Measurements from ENCODE around the gene ADAM12. TPM values are rescaled to one million over a fixed set of nuclear protein-coding genes. Genes with fewer than 3 reads are reported as not detected.
A peak's percentile ranks its signal among the peaks of the same experiment; 100 is the strongest.

Gene ADAM12
- total RNA-seq, 1 donor from 2014 or later: 18.4 TPM

GRCh38 chr10:126041804-126042231 lies 346.5 kb downstream of the ADAM12 start:
- Mint-ChIP-seq H3K36me3 (ENCODE audit: unreplicated experiment) (no peaks in the 10 kb centered on the region), H3K4me1 (ENCODE audit: low read depth, unreplicated experiment) (peaks cover 6% of the 10 kb centered on the region), H3K9me3 (ENCODE audit: unreplicated experiment) (peaks cover 2% of the 10 kb centered on the region), H3K4me3 (ENCODE audit: unreplicated experiment) (no peak overlapping the region), H3K27me3 (ENCODE audit: unreplicated experiment) (no peaks in the 10 kb centered on the region), H3K27ac (ENCODE audit: unreplicated experiment) (no peak overlapping the region)
- DNase-seq: peak; percentile 57
- no peak for TF ChIP-seq CTCF (IDR thresholded peaks at IDR 0.05; ENCODE audit: partially characterized antibody, unreplicated experiment)

DNA sequence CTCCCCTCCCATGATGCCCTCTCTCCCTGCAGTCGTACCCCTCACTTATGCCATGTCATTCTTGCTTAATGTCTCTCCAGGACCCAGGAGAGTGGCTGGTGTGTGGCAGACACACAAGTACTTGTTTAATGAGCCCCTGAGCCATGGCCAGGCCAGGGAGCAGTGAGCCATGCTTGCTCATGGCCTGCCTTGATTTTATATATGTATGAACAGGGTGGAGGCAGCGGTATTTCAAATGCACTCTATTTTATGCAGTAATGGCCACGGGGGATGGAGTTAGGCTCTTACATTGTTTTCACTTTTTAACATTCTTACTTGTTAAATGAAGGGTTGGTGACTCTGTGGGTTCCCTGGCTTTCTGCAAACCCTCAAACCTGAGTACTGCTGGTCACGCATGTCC lies 347.2 kb downstream of the ADAM12 start:
- Mint-ChIP-seq H3K27me3 (ENCODE audit: unreplicated experiment) (no peaks in the 10 kb centered on the region), H3K36me3 (ENCODE audit: unreplicated experiment) (no peaks in the 10 kb centered on the region), H3K9me3 (ENCODE audit: unreplicated experiment) (peaks cover 2% of the 10 kb centered on the region), H3K4me3 (ENCODE audit: unreplicated experiment) (no peak overlapping the region), H3K27ac (ENCODE audit: unreplicated experiment) (no peak overlapping the region), H3K4me1 (ENCODE audit: low read depth, unreplicated experiment) (peaks cover 6% of the 10 kb centered on the region)
- no peak for DNase-seq
- no peak for TF ChIP-seq CTCF (IDR thresholded peaks at IDR 0.05; ENCODE audit: partially characterized antibody, unreplicated experiment)

- Mint-ChIP-seq H3K27me3 (ENCODE audit: unreplicated experiment) (no peaks in the 10 kb centered on the region), H3K4me1 (ENCODE audit: low read depth, unreplicated experiment) (peaks cover 6% of the 10 kb centered on the region), H3K36me3 (ENCODE audit: unreplicated experiment) (peaks cover 12% of the 10 kb centered on the region), H3K4me3 (ENCODE audit: unreplicated experiment) (no peak overlapping the region), H3K9me3 (ENCODE audit: unreplicated experiment) (peaks cover 2% of the 10 kb centered on the region), H3K27ac (ENCODE audit: unreplicated experiment) (no peak overlapping the region)
- no peak for TF ChIP-seq CTCF (IDR thresholded peaks at IDR 0.05; ENCODE audit: partially characterized antibody, unreplicated experiment)
- no peak for DNase-seq
Measured at GRCh38 chr10:126037946-126038345, 350.3 kb downstream of the ADAM12 start.

- DNase-seq: no peak
- Mint-ChIP-seq H3K4me1 (ENCODE audit: low read depth, unreplicated experiment) (no peaks in the 10 kb centered on the region), H3K36me3 (ENCODE audit: unreplicated experiment) (peaks cover 12% of the 10 kb centered on the region), H3K4me3 (ENCODE audit: unreplicated experiment) (no peak overlapping the region), H3K9me3 (ENCODE audit: unreplicated experiment) (peaks cover 2% of the 10 kb centered on the region), H3K27ac (ENCODE audit: unreplicated experiment) (no peak overlapping the region), H3K27me3 (ENCODE audit: unreplicated experiment) (no peaks in the 10 kb centered on the region)
- no peak for TF ChIP-seq CTCF (IDR thresholded peaks at IDR 0.05; ENCODE audit: partially characterized antibody, unreplicated experiment)
Measured at GRCh38 chr10:126036515-126036914, 351.8 kb downstream of the ADAM12 start.

GRCh38 chr10:126034586-126034985 lies 353.7 kb downstream of the ADAM12 start:
- Mint-ChIP-seq H3K27me3 (ENCODE audit: unreplicated experiment) (peaks cover 2% of the 10 kb centered on the region), H3K9me3 (ENCODE audit: unreplicated experiment) (no peaks in the 10 kb centered on the region)

More at GRCh38 chr10:126034586-126034985, 353.7 kb downstream of the ADAM12 start:
- no peak for TF ChIP-seq CTCF (IDR thresholded peaks at IDR 0.05; ENCODE audit: partially characterized antibody, unreplicated experiment)
- no peaks in the 10 kb centered on the region for H3K4me1 Mint-ChIP-seq (ENCODE audit: low read depth, unreplicated experiment)
- no peak overlapping the region for H3K4me3 Mint-ChIP-seq (ENCODE audit: unreplicated experiment)
- H3K27ac Mint-ChIP-seq (ENCODE audit: unreplicated experiment): no peak overlapping the region
- H3K36me3 Mint-ChIP-seq (ENCODE audit: unreplicated experiment): peaks cover 17% of the 10 kb centered on the region
- no peak for DNase-seq

Data from glutamatergic neuron (in vitro differentiated cells).